Osteoblast (primary cell): ENCODE results near the gene ONECUT2. TPM values are rescaled to one million over a fixed set of nuclear protein-coding genes. Genes with fewer than 3 reads are reported as not detected.

Experiments
- DNase-seq: peaks from one replicate; pipeline ENCODE4 v3.0.0; 2011; ENCODE audit warnings: low spot score, mixed read lengths; ENCODE audit not compliant: insufficient read length; ENCODE audit errors: missing footprints
- H2AFZ ChIP-seq: 2 replicates; pipeline ENCODE4 v1.6.0; 2011; ENCODE audit warnings: mild to moderate bottlenecking, low read length
- H3K27ac ChIP-seq: 2 replicates; pipeline ENCODE4 v1.5.1; 2011; ENCODE audit warnings: mild to moderate bottlenecking, low read depth, low read length, moderate library complexity
- H3K27me3 ChIP-seq: 2 replicates; pipeline ENCODE4 v1.6.0; 2012; ENCODE audit warnings: mild to moderate bottlenecking, control low read depth, inconsistent platforms, low read length, moderate library complexity; ENCODE audit not compliant: insufficient read depth
- H3K36me3 ChIP-seq: 2 replicates; pipeline ENCODE4 v1.5.1; 2011; ENCODE audit warnings: mild to moderate bottlenecking, low read length, control low read depth, moderate library complexity; ENCODE audit not compliant: insufficient read depth
- H3K4me1 ChIP-seq: 2 replicates; pipeline ENCODE4 v1.5.1; 2011; ENCODE audit warnings: mild to moderate bottlenecking, low read length, control low read depth, moderate library complexity; ENCODE audit not compliant: insufficient read depth
- H3K4me2 ChIP-seq: 2 replicates; pipeline ENCODE4 v1.6.0; 2011; ENCODE audit warnings: mild to moderate bottlenecking, low read length; ENCODE audit not compliant: insufficient read depth
- H3K4me3 ChIP-seq: fragments of 200-600 bp; sonication (generic); 3 replicates; pipeline ENCODE4 v1.5.1; 2012; ENCODE audit warnings: mild to moderate bottlenecking, low read length, inconsistent platforms; ENCODE audit not compliant: insufficient read depth
- H3K79me2 ChIP-seq: 2 replicates; pipeline ENCODE4 v1.6.0; 2012; ENCODE audit warnings: mild to moderate bottlenecking, low read length, control low read depth, inconsistent platforms; ENCODE audit not compliant: insufficient read depth
- H3K9me3 ChIP-seq: 2 replicates; pipeline ENCODE4 v1.5.1; 2011; ENCODE audit warnings: low read depth, low read length, control low read depth
- H4K20me1 ChIP-seq: 2 replicates; pipeline ENCODE4 v1.6.0; 2012; ENCODE audit warnings: mild to moderate bottlenecking, low read length, control low read depth; ENCODE audit not compliant: insufficient read depth
- CTCF ChIP-seq: IDR thresholded peaks from 2 replicates; pipeline ENCODE4 v1.5.1; 2011; ENCODE audit warnings: mild to moderate bottlenecking, low read depth, low read length, moderate library complexity; ENCODE audit errors: extremely low read depth
- total RNA-seq: library from RNA; depleted of rRNA; stranded (reverse); fragments of >200 nt; gene quantifications from 2 replicates; pipeline ENCODE4 v1.2.3, GENCODE V29; 2012

Gene ONECUT2
- total RNA-seq, 1 donor: under 0.01 TPM

GRCh38 chr18:57529151-57529550 lies 94.0 kb downstream of the ONECUT2 start:
- Histone ChIP-seq H3K36me3 (no peaks in the 10 kb centered on the region), H3K4me1 (peaks cover 11% of the 10 kb centered on the region), H3K4me3 (no peak overlapping the region), H3K79me2 (no peaks in the 10 kb centered on the region), H3K4me2 (no peak overlapping the region), H4K20me1 (no peaks in the 10 kb centered on the region), H3K27ac (no peak overlapping the region), H2AFZ (no peak overlapping the region), H3K27me3 (no peaks in the 10 kb centered on the region), H3K9me3 (no peaks in the 10 kb centered on the region)
- no peak for DNase-seq
- no peak for TF ChIP-seq CTCF

DNA sequence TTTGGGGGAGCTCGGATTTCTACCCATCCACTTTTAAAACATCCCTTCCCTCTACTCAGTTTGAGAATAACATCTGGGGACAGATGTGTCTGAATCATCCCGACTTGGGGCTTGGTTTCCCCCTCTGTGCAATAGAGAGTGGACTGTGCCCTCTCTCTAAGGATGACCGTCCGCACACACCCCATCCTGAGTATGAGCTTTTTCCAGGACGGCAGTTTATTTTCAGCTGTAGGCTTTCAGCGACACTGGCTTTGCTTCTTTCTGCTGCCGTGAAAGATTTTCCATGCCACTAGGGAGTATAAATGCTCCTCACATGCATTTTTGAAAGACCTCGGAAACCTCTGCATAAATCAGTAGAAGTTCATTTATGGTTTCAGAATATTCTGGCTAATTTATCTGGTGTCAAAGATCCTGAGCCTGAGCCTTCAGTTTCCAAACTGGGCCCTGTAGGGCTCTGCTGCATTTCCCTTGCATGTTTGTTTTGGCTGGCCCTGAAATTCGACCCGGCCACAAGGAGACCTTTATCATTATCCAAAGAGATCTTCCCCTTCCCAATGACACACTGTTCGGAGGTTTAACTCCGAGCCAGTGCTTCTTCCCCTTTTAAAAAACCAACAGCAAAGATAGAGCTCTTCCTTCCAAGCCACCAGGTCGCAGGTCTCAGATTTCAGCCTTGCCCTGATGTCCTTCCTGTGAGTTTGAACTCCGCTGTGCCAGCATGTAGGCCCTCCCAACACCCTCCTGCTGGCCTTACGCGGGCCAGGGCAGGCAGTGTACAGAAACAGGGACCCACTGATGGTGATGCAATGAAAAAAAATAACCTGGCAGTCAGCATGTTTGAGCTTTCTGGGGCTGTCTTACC lies 98.1 kb downstream of the ONECUT2 start:
- H3K27ac ChIP-seq: no peak overlapping the region
- DNase-seq: no peak
- H3K79me2 ChIP-seq: no peaks in the 10 kb centered on the region
- H3K9me3 ChIP-seq: no peaks in the 10 kb centered on the region
- no peaks in the 10 kb centered on the region for H4K20me1 ChIP-seq
- no peak for TF ChIP-seq CTCF
- peak overlapping the region; percentile 58 for H2AFZ ChIP-seq
- peak overlapping the region; percentile 62 for H3K4me2 ChIP-seq
- H3K4me1 ChIP-seq: peaks cover 12% of the 10 kb centered on the region
- no peaks in the 10 kb centered on the region for H3K36me3 ChIP-seq
- peak overlapping the region; percentile 21 for H3K4me3 ChIP-seq
- H3K27me3 ChIP-seq: no peaks in the 10 kb centered on the region

DNA sequence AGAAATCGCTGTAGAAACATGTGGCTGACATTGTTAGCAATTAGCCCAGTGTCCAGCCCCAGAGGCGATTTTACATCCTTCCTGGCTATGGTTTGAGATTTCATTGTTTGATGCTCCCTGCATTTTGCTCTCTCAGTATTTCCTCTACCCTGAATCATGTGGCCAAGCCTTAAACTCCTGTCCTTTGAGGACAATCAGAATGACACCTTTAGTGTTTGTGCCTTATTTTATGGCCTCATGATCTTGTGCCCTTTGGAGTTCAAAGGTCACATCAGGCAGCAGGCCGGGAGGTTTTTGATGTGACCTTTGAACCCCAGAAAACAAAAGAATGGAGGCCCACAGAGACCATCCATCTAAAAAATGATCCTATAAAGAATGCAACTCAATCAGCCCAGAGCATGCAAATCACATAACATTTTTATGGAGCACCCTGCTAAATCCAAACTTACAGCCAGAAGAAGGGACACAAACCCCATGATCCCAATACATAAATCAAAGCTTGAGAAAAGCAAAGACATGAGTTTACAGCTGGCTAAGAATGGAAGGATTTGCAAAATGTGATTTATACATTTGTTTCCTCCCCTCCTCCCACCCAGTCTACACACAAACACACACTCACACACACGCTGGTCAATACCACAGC lies 98.8 kb downstream of the ONECUT2 start:
- Histone ChIP-seq H3K4me3 (no peak overlapping the region), H2AFZ (peak overlapping the region; percentile 58), H3K27ac (no peak overlapping the region), H3K36me3 (no peaks in the 10 kb centered on the region), H3K27me3 (no peaks in the 10 kb centered on the region), H3K79me2 (no peaks in the 10 kb centered on the region), H3K4me1 (peaks cover 18% of the 10 kb centered on the region), H3K9me3 (no peaks in the 10 kb centered on the region), H4K20me1 (no peaks in the 10 kb centered on the region), H3K4me2 (peak overlapping the region; percentile 62)
- DNase-seq: no peak
- no peak for TF ChIP-seq CTCF

DNA sequence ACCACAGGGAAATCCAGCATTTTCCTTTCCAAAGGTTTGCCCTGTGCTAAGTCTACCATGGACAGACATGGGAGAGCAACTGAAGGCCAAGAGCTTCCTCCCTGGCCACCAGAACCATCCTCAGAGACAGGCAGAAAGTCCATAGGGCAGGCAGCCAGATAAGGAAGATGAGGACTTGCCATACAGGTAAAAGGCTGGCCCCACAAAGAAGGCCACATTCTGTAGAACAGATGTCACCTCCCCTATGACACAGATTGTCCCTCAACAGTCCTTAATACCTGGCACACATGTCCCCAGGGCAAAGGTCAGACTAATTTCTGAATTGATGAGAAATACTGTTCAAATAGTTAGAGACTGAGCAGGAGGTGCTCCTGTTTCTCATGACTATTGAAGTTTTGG lies 99.3 kb downstream of the ONECUT2 start:
- Histone ChIP-seq H3K9me3 (no peaks in the 10 kb centered on the region), H3K36me3 (no peaks in the 10 kb centered on the region), H3K4me1 (peaks cover 18% of the 10 kb centered on the region), H3K4me3 (no peak overlapping the region), H4K20me1 (no peaks in the 10 kb centered on the region), H2AFZ (no peak overlapping the region), H3K27me3 (no peaks in the 10 kb centered on the region), H3K4me2 (no peak overlapping the region), H3K79me2 (no peaks in the 10 kb centered on the region), H3K27ac (no peak overlapping the region)
- TF ChIP-seq CTCF: no peak
- DNase-seq: no peak
